T-helper 9 cell (primary cell): ENCODE measurements around the gene SCAPER.
"Not testable (repeated sequence)": the region's sequence is repeated elsewhere in the genome, so short reads cannot be mapped to it uniquely, and the experiment has no call there.

Source experiments
- DNase-seq: peaks from one replicate; pipeline ENCODE4 v3.0.0-alpha.2; 2020

Gene SCAPER

DNA sequence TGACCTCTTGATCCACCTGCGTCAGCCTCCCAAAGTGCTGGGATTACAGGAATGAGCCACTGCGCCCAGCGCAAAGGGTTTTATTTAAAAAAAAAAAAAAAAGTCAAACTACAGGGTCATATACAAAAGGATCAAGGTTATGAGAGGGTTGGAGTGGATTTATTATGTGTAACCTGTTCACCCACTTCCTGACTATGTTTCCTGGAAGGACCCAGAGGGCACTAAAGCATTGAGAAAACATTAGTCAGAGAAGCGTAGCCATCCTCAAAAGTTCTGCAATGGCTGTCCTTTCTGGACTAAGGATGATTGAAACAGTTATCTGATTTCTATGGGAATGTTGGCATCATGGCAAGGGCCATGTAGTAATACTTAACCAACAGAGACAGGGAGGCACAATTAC, 7.3 kb upstream of the SCAPER start:
- DNase-seq, result no peak

DNA sequence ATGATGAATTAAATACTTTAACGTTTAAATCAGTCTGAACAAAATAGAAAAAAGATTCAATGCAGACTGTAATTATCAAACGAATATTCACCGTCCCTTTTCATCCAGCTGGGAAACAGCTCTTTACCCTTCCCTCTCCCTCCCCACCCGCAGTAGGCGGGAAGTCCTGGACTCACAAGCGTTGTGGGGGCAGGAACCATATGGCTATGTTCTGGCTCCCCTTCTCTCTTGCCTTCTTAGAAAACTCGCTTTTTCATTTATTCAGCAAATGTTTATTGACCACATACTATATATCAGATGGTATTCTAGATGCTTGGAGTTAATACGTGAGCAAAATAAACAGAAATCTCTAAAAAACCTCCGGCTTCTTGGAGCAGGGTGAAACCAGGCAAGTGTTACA, 715 bp upstream of the SCAPER start:
- no peak for DNase-seq

DNA sequence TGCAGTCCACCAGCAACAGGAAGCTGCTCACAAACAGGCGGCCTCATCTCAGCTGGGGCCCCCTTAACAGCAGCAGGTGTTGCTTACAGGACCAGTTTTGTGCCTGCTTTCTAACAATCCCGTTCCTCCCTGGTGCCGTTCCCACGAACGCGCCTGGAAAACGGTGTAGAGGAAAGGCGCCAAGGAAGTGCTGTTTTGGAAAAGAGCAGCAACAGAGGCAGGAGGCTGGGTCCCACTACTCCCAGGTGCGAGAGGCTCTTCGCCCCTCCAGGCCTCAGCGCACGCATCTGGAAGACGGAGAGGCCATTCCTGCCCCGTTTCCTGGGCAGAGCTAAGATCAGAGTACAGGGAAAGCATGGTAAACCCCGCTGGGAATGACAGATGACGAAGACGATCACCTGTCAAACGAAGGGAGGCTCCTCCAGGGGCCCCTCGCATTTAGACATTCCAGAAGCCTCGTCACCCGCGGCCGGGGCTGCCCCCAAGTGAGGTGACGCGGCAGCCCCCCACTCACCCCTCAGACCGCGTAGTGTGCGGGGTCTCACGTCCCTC, 603 bp downstream of the SCAPER start:
- DNase-seq, result no peak

DNA sequence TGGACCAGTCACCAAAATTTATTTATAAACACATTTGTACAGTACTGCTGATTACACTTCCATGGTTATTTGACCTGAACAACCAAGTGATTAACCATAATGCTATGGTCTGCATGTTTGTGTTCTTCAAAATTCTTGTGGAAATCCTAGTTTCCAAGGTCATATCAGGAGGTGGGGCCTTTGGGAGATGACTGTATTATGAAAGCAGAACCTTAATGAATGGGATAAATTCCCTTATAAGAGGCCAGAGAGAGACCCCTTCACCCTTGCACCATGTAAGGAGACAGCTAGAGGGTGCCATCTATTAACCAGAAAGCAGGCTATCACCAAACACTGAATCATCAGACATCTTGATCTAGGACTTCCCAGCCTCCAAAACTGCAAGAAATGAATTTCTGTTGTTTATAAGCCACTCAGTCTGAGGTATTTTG, 1.9 kb downstream of the SCAPER start:
- no peak for DNase-seq

DNA sequence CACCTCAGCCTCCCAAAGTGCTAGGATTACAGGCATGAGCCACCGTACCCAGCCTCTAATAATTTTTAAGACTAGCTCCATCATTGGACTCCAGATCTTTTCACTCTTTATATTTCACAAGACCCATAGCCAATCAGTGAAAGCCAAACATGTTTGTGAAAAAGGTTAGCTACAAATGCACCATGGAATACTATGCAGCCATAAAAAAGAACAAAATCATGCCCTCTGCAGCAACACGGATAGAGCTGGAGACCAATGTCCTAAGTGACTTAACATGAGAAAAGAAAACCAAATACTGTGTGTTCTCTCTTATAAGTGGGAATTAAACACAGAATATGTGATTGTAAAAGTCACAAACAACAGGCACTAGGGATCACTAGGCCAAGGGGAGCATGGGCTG, 3.2 kb downstream of the SCAPER start:
- DNase-seq, result no peak

DNA sequence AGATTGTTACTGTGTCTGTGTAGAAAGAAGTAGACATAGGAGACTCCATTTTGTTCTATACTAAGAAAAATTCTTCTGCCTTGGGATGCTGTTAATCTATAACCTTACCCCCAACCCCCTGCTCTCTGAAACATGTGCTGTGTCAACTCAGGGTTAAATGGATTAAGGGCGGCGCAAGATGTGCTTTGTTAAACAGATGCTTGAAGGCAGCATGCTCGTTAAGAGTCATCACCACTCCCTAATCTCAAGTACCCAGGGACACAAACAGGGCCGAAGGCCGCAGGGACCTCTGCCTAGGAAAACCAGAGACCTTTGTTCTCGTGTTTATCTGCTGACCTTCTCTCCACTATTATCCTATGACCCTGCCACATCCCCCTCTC, 5.2 kb downstream of the SCAPER start:
- DNase-seq, result not testable (repeated sequence)

DNA sequence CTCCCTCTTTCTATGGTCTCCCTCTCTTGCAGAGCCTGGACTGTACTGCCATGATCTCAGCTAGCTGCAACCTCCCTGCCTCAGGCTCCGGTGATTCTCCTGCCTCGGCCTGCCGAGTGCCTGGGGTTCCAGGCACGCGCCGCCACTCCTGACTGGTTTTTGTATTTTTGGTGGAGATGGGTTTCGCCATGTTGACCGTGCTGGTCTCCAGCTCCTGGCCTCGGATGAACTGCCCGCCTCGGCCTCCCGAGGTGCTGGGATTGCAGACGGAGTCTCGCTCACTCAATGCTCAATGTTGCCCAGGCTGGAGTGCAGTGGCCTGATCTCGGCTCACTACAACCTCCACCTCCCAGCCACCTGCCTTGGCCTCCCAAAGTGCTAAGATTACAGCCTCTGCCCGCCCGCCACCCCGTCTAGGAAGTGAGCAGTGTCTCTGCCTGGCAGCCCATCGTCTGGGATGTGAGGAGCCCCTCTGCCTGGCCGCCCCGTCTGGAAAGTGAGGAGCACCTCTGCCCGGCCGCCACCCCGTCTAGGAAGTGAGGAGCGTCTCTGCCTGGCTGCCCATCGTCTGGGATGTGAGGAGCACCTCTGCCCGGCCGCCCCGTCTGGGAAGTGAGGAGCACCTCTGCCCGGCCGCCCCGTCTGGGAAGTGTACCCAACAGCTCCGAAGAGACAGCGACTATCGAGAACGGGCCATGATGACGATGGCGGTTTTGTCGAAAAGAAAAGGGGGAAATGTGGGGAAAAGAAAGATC, 5.8 kb downstream of the SCAPER start:
- not testable (repeated sequence) for DNase-seq

DNA sequence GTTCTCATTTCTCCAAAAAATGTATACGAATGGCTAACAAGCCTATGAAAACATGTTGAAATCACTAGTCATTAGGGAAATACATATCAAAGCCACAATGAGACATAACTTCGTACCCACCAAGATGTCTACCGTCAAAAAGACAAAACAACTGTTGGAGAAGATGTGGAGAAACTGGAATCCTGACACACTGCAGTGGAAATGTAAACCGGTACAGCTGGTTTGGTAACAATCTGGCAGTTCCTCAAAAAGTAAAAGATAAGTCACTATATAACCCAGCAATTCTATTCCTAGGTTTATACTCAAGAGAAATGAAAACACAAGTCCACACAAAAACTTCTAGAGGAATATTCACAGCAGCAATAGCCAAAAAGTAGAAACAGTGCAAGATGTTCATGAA, 7.0 kb downstream of the SCAPER start:
- DNase-seq, result no peak

DNA sequence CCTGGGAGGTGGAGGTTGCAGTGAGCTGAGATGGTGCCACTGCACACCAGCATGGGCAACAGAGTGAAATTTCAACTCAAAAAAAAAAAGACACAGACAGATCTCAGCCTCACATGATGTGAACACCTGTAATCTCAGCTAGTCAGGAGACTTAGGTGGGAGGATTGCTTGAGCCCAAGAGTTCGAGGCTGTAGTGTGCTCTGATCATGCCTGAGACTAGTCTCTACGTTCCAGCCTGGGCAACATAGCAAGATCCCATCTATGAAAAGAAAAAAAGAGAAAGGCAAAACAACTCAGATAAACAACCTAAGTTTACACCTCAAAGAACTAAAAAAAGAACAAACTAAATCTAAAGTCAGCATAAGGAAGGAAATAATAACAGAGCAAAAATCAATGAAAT, 11.0 kb downstream of the SCAPER start:
- DNase-seq, result no peak

DNA sequence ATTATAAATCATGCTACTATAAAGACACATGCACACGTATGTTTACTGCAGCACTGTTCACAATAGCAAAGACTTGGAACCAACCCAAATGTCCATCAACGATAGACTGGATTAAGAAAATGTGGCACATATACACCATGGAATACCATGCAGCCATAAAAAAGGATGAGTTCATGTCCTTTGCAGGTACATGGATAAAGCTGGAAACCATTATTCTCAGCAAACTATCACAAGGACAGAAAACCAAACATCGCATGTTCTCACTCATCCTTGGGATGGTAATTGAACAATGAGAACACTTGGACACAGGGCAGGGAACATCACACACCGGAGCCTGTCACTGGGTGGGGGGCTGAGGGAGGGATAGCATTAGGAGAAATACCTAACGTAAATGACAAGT, 12.3 kb downstream of the SCAPER start:
- DNase-seq, result not testable (repeated sequence)

DNA sequence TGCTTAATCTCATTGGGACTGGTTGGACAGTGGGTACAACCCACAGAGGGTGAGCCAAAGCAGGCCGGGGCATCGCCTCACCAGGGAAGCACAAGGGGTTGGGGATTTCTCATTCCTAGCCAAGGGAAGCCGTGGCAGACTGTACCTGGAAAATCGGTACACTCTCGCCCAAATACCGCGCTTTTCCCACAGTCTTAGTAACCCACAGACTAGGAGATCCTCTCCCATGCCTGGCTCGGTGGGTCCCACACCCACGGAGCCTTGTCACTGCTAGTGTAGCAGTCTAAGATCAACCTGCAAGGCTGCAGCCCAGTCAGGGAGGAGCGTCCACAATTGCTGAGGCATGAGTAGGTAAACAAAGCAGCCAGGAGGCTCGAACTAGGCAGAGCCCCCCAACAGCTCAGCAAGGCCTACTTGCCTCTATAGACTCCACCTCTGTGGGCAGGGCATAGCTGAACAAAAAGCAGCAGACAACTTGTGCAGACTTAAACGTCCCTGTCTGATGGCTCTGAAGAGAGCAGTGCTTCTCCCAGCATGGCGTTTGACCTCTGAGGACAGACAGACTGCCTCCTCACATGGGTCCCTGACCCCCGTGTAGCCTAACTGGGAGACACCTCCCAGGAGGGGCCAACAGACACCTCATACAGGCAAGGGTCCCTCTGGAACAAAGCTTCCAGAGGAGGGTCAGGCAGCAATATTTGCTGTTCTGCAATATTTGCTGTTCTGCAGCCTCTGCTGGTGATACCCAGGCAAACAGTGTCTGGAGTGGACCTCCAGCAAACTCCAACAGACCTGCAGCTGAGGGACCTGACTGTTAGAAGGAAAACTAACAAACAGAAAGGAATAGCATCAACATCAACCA, 17.6 kb downstream of the SCAPER start:
- not testable (repeated sequence) for DNase-seq

DNA sequence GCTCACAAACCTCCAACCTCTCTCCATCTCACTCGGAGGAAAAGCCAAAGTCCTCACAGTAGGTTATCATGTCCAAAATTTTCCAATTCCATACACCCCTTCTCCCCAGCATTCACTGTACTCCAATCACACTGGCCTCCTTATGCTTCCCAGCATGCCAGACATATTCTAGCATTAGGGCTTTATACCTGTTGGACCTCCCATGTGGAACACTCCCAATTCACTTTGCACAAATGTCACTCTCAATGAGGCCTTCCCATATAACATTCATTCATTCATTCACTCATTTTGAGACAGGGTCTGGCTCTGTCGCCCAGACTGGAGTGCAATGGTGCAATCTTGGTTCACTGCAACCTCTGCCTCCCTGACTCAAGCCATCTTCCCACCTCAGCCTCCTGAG, 19.9 kb downstream of the SCAPER start:
- no peak for DNase-seq

DNA sequence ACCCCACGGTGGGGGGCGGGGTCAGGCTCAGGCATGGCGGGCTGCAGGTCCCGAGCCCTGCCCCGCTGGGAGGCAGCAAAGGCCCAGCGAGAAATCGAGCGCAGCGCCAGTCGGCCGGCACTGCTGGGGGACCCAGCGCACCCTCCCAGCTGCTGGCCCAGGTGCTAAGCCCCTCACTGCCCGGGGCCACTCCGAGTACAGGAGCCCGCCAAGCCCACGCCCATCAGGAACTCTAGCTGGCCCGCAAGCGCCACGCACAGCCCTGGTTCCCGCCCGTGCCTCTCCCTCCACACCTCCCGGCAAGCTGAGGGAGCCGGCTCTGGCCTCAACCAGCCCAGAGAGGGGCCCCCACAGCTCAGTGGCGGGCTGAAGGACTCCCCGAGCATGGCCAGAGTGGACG, 29.2 kb downstream of the SCAPER start:
- no peak for DNase-seq

DNA sequence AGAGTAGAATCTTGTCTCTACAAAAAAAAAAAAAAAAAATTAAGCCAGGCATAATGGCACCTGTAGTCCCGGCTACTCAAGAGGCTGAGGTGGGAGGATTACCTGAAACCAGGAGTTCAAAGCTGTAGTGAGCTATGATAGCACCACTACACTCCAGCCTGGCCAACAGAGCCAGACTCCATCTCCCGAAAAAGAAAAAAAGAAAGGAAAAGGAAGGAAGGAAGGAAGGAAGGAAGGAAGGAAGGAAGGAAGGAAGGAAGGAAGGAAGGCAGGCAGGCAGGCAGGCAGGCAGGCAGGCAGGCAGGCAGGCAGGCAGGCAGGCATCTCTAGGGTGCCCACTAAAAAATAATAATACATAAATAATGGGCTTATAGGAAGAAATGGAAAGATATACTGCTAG, 32.1 kb downstream of the SCAPER start:
- DNase-seq, result not testable (repeated sequence)

DNA sequence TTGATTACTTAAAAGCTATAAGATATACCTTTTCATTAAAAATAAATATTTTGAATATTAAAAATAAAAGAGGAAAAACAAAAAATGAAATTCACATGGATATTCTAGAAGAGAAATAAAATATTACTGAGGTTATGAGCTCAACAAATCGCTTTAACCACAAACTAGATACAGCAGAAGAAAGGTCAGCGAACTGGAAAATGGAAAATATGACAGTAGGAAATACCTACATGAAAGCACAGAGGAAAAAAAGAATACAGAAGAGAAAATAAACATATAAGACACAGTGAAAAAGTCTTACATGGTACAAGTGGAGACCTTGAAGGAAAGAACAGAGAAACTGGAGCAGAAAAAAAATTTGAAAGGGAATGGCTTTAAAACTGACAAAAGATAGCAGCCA, 33.2 kb downstream of the SCAPER start:
- no peak for DNase-seq

DNA sequence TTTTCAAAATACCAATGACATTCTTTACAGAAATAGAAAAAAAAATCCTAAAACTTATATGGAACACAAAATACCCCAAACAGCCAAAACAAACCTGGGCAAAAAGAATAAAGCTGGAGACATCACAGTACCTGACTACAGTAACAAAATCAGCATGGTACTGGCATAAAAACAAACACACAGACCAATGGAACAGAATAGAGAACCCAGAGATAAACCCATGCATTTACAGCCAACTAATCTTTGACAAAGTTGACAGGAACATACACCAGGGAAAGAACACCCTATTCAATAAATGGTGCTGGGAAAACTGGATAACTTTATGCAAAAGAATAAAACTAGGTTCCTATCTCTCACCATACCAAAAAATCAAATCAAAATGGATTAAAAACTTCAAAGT, 36.4 kb downstream of the SCAPER start:
- no peak for DNase-seq

DNA sequence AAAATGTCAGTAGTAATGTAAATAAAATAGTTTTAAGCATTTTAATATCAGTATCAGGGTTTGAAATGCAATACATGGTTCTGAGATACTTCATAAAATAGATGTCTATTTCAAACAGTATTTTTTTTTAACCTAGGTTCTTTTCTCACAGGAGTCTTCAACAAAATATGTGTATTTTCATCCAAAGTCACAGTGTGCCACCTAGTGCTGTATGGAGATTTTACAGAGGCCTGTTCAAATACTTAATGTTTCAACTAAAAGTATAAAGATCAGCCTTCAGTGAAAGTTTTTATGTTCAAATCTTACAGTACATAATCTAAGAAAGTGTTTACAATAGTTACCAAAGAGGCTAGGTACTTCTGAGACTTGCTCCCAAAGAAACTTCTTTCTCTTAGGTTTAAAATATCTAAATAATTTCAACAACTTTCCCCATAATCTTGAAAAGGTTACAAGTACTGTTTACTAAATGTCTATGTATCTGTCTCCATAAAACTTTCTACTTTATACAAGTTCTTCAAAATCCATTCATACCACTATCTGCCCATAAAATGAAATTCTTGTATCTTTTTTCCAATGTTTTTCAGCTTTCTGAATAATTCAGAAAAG, 38.3 kb downstream of the SCAPER start:
- DNase-seq, result no peak

DNA sequence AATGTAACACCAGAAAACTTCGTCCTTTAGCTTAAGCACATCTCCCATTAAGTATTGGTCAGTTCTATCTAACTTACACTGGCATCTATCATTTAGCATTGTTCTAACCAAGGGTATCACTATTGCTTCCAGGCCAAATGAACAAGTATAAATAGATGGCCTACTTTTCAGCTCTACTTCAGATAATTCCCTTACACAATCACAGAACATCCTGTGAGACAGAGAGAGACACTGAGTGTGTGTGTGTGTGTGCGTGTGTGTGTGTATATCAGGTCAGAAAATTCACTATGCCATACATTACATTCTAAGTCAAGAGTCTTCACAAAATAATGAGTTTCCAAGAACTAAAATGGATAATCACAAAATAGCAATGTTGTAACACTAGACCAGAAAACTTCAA, 39.1 kb downstream of the SCAPER start:
- no peak for DNase-seq

DNA sequence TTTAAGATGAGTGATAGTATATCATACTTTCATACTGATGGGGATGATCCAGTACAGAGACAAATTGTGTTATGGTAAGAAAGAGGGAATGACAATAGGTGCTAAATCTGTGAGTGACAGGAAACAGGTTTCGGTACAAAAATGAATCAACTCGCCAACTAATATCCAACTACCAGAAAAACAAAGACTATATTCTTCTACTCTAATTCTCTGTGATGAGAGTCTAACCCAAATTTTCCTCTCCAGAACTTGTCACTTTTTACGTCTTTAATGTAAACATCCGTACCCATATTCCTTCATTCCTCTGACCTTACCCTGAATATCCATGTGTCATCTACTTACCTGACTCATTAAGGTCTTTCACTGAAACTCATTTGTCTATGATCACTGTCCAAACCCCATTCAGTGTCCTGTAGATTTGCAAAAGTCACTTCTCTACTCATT, 39.6 kb downstream of the SCAPER start:
- DNase-seq, result no peak

DNA sequence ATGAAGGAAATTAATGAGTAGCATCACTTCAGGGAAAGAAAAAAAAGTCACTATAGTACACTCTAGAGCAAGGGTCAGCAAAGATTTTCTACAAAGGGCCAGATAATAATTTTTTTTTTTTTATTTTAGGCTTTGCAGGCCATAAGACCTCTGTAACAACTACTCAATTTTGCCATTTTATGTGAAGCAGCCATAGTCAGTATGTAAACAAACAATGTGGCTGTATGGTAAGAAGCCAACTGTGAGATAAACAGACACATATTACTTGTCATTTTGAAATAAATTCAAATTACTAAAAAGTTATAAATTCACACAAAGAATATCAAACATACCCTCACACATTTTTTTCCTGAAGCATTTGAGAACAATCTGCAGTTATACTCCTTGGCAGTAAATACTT, 40.6 kb downstream of the SCAPER start:
- DNase-seq, result no peak

DNA sequence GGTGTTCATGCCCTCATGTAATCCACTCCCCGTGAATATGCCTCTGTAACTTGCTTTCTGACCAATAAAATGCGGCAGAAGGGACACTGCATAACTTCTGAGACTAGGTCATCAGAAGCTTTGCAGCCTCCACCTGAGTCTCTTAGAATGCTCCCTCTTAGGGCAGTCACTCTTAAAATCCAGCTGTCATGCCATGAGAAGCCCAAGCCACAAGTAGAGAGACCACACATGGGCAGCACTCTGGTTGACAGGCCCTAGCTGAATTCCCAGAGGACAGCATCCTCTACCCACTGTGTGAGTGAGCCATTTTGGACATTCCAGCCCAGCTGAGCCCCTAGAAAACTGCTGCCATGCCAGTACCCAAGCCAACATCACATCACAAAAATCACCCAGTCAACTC, 41.4 kb downstream of the SCAPER start:
- no peak for DNase-seq

DNA sequence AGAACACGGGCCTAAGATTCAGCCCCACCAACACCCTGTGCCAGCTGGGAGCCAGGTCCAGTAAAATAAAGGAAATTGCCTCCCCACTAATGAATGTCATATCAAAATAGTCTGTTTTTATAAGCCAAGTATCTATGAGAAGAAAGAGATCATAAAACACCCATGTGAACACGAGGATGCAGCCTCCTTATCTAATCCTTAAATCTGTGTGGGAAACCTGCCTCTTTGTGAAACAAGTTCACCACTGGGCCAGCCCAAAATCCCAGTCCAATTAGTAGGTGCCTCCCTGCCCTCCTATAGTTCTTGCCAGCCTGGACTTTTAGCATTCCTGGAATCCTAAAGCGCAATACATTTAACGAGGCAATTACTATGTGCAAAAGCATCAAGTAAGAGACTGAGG, 42.0 kb downstream of the SCAPER start:
- no peak for DNase-seq

DNA sequence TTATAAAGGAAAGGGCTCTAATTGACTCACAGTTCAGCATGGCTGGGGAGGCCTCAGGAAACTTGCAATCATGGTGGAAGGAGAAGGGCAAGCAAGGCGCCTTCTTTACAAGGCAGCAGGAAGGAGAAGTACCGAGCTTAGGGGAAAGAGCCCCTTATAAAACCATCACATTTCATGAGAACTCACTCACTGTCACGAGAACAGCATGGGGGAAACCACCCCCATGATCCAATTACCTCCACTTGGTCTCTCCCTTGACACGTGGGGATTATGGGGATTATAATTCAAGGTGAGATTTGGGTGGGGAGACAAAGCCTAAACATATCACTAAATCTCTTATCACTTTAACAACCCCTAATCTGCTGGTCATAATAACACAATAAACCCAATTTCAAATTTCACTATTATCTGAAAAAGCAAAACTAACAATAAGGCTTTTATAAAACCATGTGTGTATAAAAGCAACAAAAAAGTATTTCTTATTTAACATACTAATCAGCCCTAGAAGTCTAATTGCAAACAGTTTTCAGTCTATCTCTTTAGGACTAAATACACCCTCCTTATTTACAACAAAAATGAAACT, 43.2 kb downstream of the SCAPER start:
- no peak for DNase-seq
